Tibial nerve (tissue), 4 donors: ENCODE results near the gene ACKR4. TPM values are rescaled to one million over a fixed set of nuclear protein-coding genes. Genes with fewer than 3 reads are reported as not detected.

ENCODE experiments used
- DNase-seq, 2 donors: peaks; one replicate each; pipeline ENCODE4 v3.0.0-alpha.2; 2019; ENCODE audit warnings: low spot score in 2 of 2
- H3K27ac ChIP-seq, 4 donors: fragments of 200-600 bp; sonication (generic) in 3 of 4; one replicate each; pipeline ENCODE4 v1.5.1; 2017 to 2019; ENCODE audit warnings: mild to moderate bottlenecking in 1 of 4
- H3K27me3 ChIP-seq, 2 donors: fragments of 200-600 bp; sonication (generic) in 1 of 2; one replicate each; pipeline versions ENCODE4 v1.5.1 to v1.6.0; 2017 to 2019
- H3K36me3 ChIP-seq, 3 donors: fragments of 200-600 bp; sonication (generic); one replicate each; pipeline ENCODE4 v1.5.1; 2018 to 2019
- H3K4me1 ChIP-seq, 4 donors: fragments of 200-600 bp; sonication (generic) in 3 of 4; one replicate each; pipeline ENCODE4 v1.5.1; 2017 to 2019
- H3K4me3 ChIP-seq, 4 donors: fragments of 200-600 bp; sonication (generic) in 3 of 4; one replicate each; pipeline ENCODE4 v1.5.1; 2017 to 2019; ENCODE audit warnings: mild to moderate bottlenecking in 1 of 4, moderate library complexity in 1 of 4
- H3K9me3 ChIP-seq, 4 donors: fragments of 200-600 bp; sonication (generic) in 3 of 4; one replicate each; pipeline ENCODE4 v1.5.1; 2017 to 2019
- EP300 ChIP-seq, 2 donors: sonication (generic); formaldehyde crosslinking; IDR thresholded peaks; one replicate each; pipeline ENCODE4 v1.6.1; 2017; ENCODE audit warnings: antibody characterized with exemption in 2 of 2, mild to moderate bottlenecking in 1 of 2
- POLR2A ChIP-seq, 2 donors: fragments of 450-650 bp; IDR thresholded peaks; one replicate each; pipeline ENCODE4 v1.6.1; 2017; ENCODE audit warnings: antibody characterized with exemption in 2 of 2, mild to moderate bottlenecking in 2 of 2, moderate library complexity in 2 of 2
- WGBS, 2 donors: methylation state at CpG; one replicate each; pipeline ENCODE4 v1.1.5; 2018; 5-methylcytosine and 5-hydroxymethylcytosine counted together
- total RNA-seq, 4 donors: library from RNA; depleted of rRNA; stranded (reverse); fragments of >200 nt; gene quantifications; one replicate each; pipeline ENCODE4 v1.1.0, GENCODE V29; 2016
- TF ChIP-seq, protein P1 (sequence below), 5 experiments: fragments of 200-600 bp in 3 of 5; fragments of 450-650 bp in 2 of 5; sonication (generic) in 3 of 5; IDR thresholded peaks; one replicate each; pipeline ENCODE4 v1.5.1; 2016 to 2019; ENCODE audit warnings: antibody characterized with exemption in 5 of 5, mild to moderate bottlenecking in 3 of 5, moderate library complexity in 2 of 5

The ACKR4 gene
- total RNA-seq, 4 donors from 2014 or later: 0.22 to 1.0 (median 0.59) TPM; not detected in 1

DNA sequence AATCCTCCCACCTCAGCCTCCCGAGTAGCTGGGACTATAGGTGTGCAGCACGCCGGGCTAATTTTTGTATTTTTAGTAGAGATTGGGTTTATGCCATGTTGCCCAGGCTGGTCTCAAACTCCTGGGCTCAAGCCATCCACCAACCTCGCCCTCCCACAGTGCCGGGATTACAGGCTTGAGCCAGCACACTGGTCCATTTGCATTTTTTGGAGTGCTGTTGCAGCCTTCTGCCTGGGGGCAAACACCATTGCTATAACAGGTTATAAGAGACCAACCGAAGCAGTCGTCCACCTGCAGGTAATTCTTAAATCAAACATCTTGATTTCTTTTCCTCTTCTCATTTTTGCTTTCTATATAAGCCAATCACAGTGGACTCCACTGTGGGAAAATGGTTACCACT, 27.7 kb downstream of the ACKR4 start:
- no peak for DNase-seq
- no peaks in the 10 kb centered on the region for H3K4me1 ChIP-seq
- WGBS, 2 donors: 93 to 94% methylated on average over 7 of the region's 7 CpGs
- TF ChIP-seq EP300 (IDR thresholded peaks at IDR 0.05): no peak
- TF ChIP-seq, protein P1, sequence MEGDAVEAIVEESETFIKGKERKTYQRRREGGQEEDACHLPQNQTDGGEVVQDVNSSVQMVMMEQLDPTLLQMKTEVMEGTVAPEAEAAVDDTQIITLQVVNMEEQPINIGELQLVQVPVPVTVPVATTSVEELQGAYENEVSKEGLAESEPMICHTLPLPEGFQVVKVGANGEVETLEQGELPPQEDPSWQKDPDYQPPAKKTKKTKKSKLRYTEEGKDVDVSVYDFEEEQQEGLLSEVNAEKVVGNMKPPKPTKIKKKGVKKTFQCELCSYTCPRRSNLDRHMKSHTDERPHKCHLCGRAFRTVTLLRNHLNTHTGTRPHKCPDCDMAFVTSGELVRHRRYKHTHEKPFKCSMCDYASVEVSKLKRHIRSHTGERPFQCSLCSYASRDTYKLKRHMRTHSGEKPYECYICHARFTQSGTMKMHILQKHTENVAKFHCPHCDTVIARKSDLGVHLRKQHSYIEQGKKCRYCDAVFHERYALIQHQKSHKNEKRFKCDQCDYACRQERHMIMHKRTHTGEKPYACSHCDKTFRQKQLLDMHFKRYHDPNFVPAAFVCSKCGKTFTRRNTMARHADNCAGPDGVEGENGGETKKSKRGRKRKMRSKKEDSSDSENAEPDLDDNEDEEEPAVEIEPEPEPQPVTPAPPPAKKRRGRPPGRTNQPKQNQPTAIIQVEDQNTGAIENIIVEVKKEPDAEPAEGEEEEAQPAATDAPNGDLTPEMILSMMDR (IDR thresholded peaks at IDR 0.05): no peak
- TF ChIP-seq POLR2A (IDR thresholded peaks at IDR 0.05): no peak
- H3K4me3 ChIP-seq: no peak overlapping the region
- peaks cover 0 to 4% (median 0%) of the 10 kb centered on the region in 4 donors for H3K9me3 ChIP-seq
- H3K27me3 ChIP-seq: no peaks in the 10 kb centered on the region
- H3K27ac ChIP-seq: no peak overlapping the region
- peaks cover 0 to 69% (median 6%) of the 10 kb centered on the region in 3 donors for H3K36me3 ChIP-seq

DNA sequence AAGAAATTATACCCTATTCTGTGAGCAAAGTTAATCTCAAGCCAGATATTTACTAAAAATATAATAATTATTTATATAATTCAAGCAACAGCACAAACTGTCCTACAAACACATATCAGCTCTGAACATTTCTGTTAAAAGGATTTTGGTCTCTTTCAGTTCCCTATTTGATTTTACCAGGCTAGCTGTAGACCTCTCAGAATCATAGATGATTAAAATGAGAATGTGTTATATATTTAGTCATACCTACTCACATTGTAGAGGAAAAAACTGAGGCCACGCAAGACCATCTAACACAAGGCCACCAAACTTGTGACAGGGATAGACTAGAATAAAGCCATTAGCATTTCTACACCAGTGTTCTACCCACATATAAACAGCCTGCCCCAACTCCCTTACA, 28.5 kb downstream of the ACKR4 start:
- WGBS, 2 donors: 87 to 100% methylated on average over 1 of the region's 1 CpG
- Histone ChIP-seq H3K9me3 (peaks cover 0 to 4% (median 0%) of the 10 kb centered on the region in 4 donors), H3K36me3 (peaks cover 0 to 61% (median 6%) of the 10 kb centered on the region in 3 donors), H3K27me3 (no peaks in the 10 kb centered on the region), H3K4me1 (no peaks in the 10 kb centered on the region), H3K27ac (no peak overlapping the region), H3K4me3 (no peak overlapping the region)
- TF ChIP-seq EP300 (IDR thresholded peaks at IDR 0.05) (no peak), POLR2A (IDR thresholded peaks at IDR 0.05) (no peak)
- TF ChIP-seq, protein P1 (IDR thresholded peaks at IDR 0.05): no peak
- DNase-seq: no peak

DNA sequence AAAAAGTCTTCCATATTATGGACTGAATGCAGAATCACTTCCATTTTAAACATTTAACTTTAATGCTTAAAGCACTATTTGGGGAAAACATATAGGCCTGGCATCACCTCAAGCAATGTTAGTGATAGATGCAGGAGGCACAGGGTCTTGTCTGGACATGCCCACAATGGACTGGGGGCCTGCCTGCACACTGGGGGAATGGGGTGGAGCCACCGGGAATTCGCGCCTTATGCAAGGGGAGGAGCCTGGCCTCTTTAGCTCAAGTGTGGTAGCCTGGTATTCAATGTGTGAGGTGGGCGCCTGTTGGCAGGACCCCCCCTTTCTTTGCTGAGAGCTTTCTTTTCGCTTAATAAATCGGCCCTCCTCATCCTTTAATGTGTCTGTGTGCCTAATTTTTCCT, 29.9 kb downstream of the ACKR4 start:
- Histone ChIP-seq H3K27ac (no peak overlapping the region), H3K4me3 (no peak overlapping the region), H3K9me3 (no peaks in the 10 kb centered on the region), H3K36me3 (peaks cover 0 to 49% (median 6%) of the 10 kb centered on the region in 3 donors), H3K27me3 (no peaks in the 10 kb centered on the region), H3K4me1 (no peaks in the 10 kb centered on the region)
- DNase-seq: no peak
- TF ChIP-seq, protein P1 (IDR thresholded peaks at IDR 0.05): no peak
- no peak for TF ChIP-seq POLR2A (IDR thresholded peaks at IDR 0.05)
- no peak for TF ChIP-seq EP300 (IDR thresholded peaks at IDR 0.05)
- WGBS, 2 donors: 96 to 97% methylated on average over 6 of the region's 6 CpGs

DNA sequence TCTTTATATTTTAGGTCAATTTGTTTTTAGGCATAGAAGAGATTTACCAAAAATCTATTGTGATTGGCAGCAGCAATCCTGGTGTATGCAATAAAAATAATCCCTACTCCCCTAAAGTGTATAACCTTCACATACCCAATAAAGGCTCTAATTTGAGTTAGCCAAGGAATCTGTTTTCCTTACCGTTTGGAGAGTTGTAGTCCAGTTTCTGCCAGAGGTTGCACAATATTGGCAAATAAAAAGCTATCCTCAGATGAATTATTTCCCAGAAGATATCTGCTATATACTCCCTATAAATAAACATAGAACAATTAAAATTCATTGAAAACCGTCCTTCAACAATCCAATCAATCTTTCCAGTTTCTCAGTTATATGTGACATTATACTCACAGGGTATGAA, 31.1 kb downstream of the ACKR4 start:
- H3K36me3 ChIP-seq: peaks cover 0 to 52% (median 6%) of the 10 kb centered on the region in 3 donors
- WGBS, 2 donors: 72 to 75% methylated on average over 2 of the region's 2 CpGs

GRCh38 chr3:132629928-132630327, 32.9 kb downstream of the ACKR4 start:
- Histone ChIP-seq H3K27me3 (no peaks in the 10 kb centered on the region), H3K27ac (no peak overlapping the region), H3K9me3 (no peaks in the 10 kb centered on the region), H3K4me1 (no peaks in the 10 kb centered on the region), H3K4me3 (no peak overlapping the region), H3K36me3 (peaks cover 0 to 41% (median 6%) of the 10 kb centered on the region in 3 donors)
- TF ChIP-seq, protein P1 (IDR thresholded peaks at IDR 0.05): no peak
- TF ChIP-seq EP300 (IDR thresholded peaks at IDR 0.05) (no peak), POLR2A (IDR thresholded peaks at IDR 0.05) (no peak)
- 59% methylated on average over 1 of the region's 1 CpG for WGBS, 2 donors
- DNase-seq: no peak

More for the DNA sequence above, 31.1 kb downstream of the ACKR4 start:
- H3K4me3 ChIP-seq: no peak overlapping the region
- H3K27me3 ChIP-seq: no peaks in the 10 kb centered on the region
- no peaks in the 10 kb centered on the region for H3K9me3 ChIP-seq
- no peak overlapping the region for H3K27ac ChIP-seq
- DNase-seq: no peak
- TF ChIP-seq EP300 (IDR thresholded peaks at IDR 0.05): no peak
- TF ChIP-seq, protein P1 (IDR thresholded peaks at IDR 0.05): no peak
- TF ChIP-seq POLR2A (IDR thresholded peaks at IDR 0.05): no peak
- no peaks in the 10 kb centered on the region for H3K4me1 ChIP-seq
